HepG2 (cell line): ENCODE results near the gene CERS1. TPM values are rescaled to one million over a fixed set of nuclear protein-coding genes. Genes with fewer than 3 reads are reported as not detected.
A peak's percentile ranks its signal among the peaks of the same experiment; 100 is the strongest.

Source experiments
- ATAC-seq: fragments of 200-7000 bp; cut with Tn5 transposase; 3 replicates; pipeline ENCODE4 v1.9.1; 2020; ENCODE audit warnings: mild to moderate bottlenecking, moderate library complexity
- BruUV-seq: library from RNA; stranded (reverse); fragments of 400-500 nt; replicated peaks from 2 replicates; lab custom pipeline; 2021; lab: Mats Ljungman, UMichigan
- CTCF ChIA-PET: fragments of 300-600 bp; formaldehyde crosslinking; extraction: SDS; loops from one replicate; lab custom pipeline; 2021; ENCODE audit warnings: low total read pairs, inconsistent platforms, low intra/inter-chr PET ratio; lab: Yijun Ruan, JAX
- POLR2A ChIA-PET: fragments of 350-600 bp; sonication (Branson Sonifier 250); formaldehyde crosslinking; loops from one replicate; lab custom pipeline; 2020; ENCODE audit warnings: antibody characterized with exemption, inconsistent platforms; lab: Yijun Ruan, JAX
- DNase-seq: peaks from one replicate; pipeline ENCODE4 v3.0.0-alpha.2; 2015; ENCODE audit warnings: low spot score
- FAIRE-seq: peaks from 3 replicates; lab custom pipeline; 2011; peaks lifted over from hg19 to GRCh38; lab: Jason Lieb, UNC
- H2AFZ ChIP-seq: one replicate; pipeline ENCODE4 v1.6.1; 2011; ENCODE audit warnings: low read length, inconsistent platforms
- H3K27ac ChIP-seq: fragments of 300-600 bp; 3 replicates; pipeline ENCODE4 v1.8.0; 2011; ENCODE audit warnings: mixed run types, mild to moderate bottlenecking, mixed read lengths, low read length, inconsistent platforms; ENCODE audit not compliant: insufficient read depth; ENCODE audit errors: extremely low read length
- H3K27me3 ChIP-seq, 2 experiments: fragments of 200-600 bp in 1 of 2; 2 replicates in 1 of 2; 3 replicates in 1 of 2; pipeline versions ENCODE4 v1.6.0 to v1.8.0; 2011; ENCODE audit warnings: low read length in 2 of 2, mild to moderate bottlenecking in 2 of 2, moderate library complexity in 2 of 2, inconsistent platforms in 1 of 2; ENCODE audit not compliant: insufficient read depth in 2 of 2, control insufficient read depth in 1 of 2
- H3K36me3 ChIP-seq, 2 experiments: fragments of 200-600 bp in 1 of 2; replicated peaks in 1 of 2; 2 replicates in 1 of 2; 3 replicates in 1 of 2; pipeline versions ENCODE4 v1.5.1 to v1.8.0; 2011; ENCODE audit warnings: low read length in 2 of 2, inconsistent platforms in 1 of 2; ENCODE audit not compliant: insufficient read depth in 2 of 2, control insufficient read depth in 1 of 2
- H3K4me1 ChIP-seq: 2 replicates; pipeline ENCODE4 v1.5.1; 2012; ENCODE audit warnings: low read length, inconsistent platforms; ENCODE audit not compliant: insufficient read depth
- H3K4me2 ChIP-seq: 2 replicates; pipeline ENCODE4 v1.6.0; 2011; ENCODE audit warnings: low read depth, low read length, inconsistent platforms
- H3K4me3 ChIP-seq, 3 experiments: fragments of 200-600 bp in 1 of 3; sonication (generic), shearing (Covaris generic) in 1 of 3; replicated peaks in 1 of 3; 2 replicates each; pipeline ENCODE4 v1.5.1; 2011 to 2016; ENCODE audit warnings: low read length in 3 of 3, inconsistent platforms in 2 of 3, low read depth in 2 of 3, mild to moderate bottlenecking in 2 of 3, control low read depth in 1 of 3, mixed read lengths in 1 of 3; ENCODE audit not compliant: insufficient read depth in 1 of 3
- H3K79me2 ChIP-seq: one replicate; pipeline ENCODE4 v1.6.1; 2011; ENCODE audit warnings: low read length, inconsistent platforms; ENCODE audit not compliant: insufficient read depth
- H3K9ac ChIP-seq: 2 replicates; pipeline ENCODE4 v1.6.0; 2011; ENCODE audit warnings: mild to moderate bottlenecking, low read depth, low read length, inconsistent platforms; ENCODE audit not compliant: insufficient read depth
- H3K9me3 ChIP-seq: 2 replicates; pipeline ENCODE4 v1.5.1; 2012; ENCODE audit warnings: mild to moderate bottlenecking, low read length
- H4K20me1 ChIP-seq: 2 replicates; pipeline ENCODE4 v1.6.0; 2011; ENCODE audit warnings: inconsistent platforms, mild to moderate bottlenecking, low read length, moderate library complexity; ENCODE audit not compliant: insufficient read depth
- CCAR2 ChIP-seq: fragments of 200-400 bp; formaldehyde crosslinking; optimal IDR thresholded peaks from 2 replicates; pipeline ENCODE3; 2018; ENCODE audit warnings: low read depth, mild to moderate bottlenecking, low read length, moderate library complexity
- CHD2 ChIP-seq: IDR thresholded peaks from 2 replicates; pipeline ENCODE4 v1.6.1; 2011; ENCODE audit warnings: low read depth, low read length, improper control_type of control experiment
- ELF1 ChIP-seq: sonication (generic); formaldehyde crosslinking; IDR thresholded peaks from 2 replicates; pipeline ENCODE4 v1.4.0; 2020; ENCODE audit warnings: missing genetic modification reagents
- HOXA7 ChIP-seq: sonication (generic); formaldehyde crosslinking; IDR thresholded peaks from 2 replicates; pipeline ENCODE4 v1.8.1; 2022; ENCODE audit warnings: mild to moderate bottlenecking, missing genetic modification reagents, moderate library complexity
- KLF6 ChIP-seq: IDR thresholded peaks from 2 replicates; pipeline ENCODE4 v1.8.0; 2016; ENCODE audit warnings: missing biosample characterization, missing genetic modification reagents
- MZF1 ChIP-seq: sonication (generic); formaldehyde crosslinking; IDR thresholded peaks from 2 replicates; pipeline ENCODE4 v1.8.1; 2023; ENCODE audit warnings: mild to moderate bottlenecking, missing genetic modification reagents, borderline replicate concordance
- NR2C2 ChIP-seq: sonication (generic); formaldehyde crosslinking; IDR thresholded peaks from 2 replicates; pipeline ENCODE4 v1.4.0; 2020; ENCODE audit warnings: missing genetic modification reagents, mild to moderate bottlenecking, moderate library complexity, borderline replicate concordance
- RNF2 ChIP-seq: fragments of 450-650 bp; conservative IDR thresholded peaks from 2 replicates; pipeline ENCODE4 v1.6.1; 2016; ENCODE audit warnings: low read depth
- TBX3 ChIP-seq: fragments of 450-650 bp; IDR thresholded peaks from 2 replicates; pipeline ENCODE4 v1.6.1; 2017; ENCODE audit warnings: antibody characterized with exemption, mild to moderate bottlenecking, inconsistent platforms, borderline replicate concordance
- ZNF350 ChIP-seq: sonication (generic); formaldehyde crosslinking; IDR thresholded peaks from 2 replicates; pipeline ENCODE4 v1.4.0; 2020; ENCODE audit warnings: mild to moderate bottlenecking, low read depth, missing genetic modification reagents, borderline replicate concordance
- ZNF670 ChIP-seq: sonication (generic); formaldehyde crosslinking; IDR thresholded peaks from 2 replicates; pipeline ENCODE4 v1.8.0; 2022; ENCODE audit warnings: mild to moderate bottlenecking, missing genetic modification reagents, borderline replicate concordance
- WGBS: methylation state at CpG from one replicate; pipeline ENCODE4 v1.1.6; 2017; ENCODE audit warnings: low lambda C conversion rate; 5-methylcytosine and 5-hydroxymethylcytosine counted together
- in situ Hi-C: cut with HindIII; loops from 2 replicates; pipeline ENCODE4 v1.10.0; 2017; ENCODE audit warnings: low pct_unique_long_range_greater_than_20kb; ENCODE audit not compliant: extremely low pct_ligation_motif_present
- intact Hi-C: fragments of 100-400 bp; cut with micrococcal nuclease; formaldehyde crosslinking; loops from one replicate; pipeline ENCODE4 v1.10.0; 2022; ENCODE audit not compliant: unreplicated experiment
- polyA plus RNA-seq, 8 experiments: library from polyadenylated mRNA; depleted of rRNA in 3 of 8; stranded (reverse) in 7 of 8; unstranded in 1 of 8; fragments of >200 nt; fragmentation: Illumina TruSeq in 4 of 8; extraction: Trizol in 4 of 8; gene quantifications; 2 replicates each; pipeline versions ENCODE4 v1.2.1 to v1.2.3, GENCODE V29; 2011 to 2016; ENCODE audit warnings: low read depth in 4 of 8, missing spikeins in 1 of 8, mixed read lengths in 1 of 8; ENCODE audit not compliant: insufficient read depth in 1 of 8
- total RNA-seq, 5 experiments: library from RNA; depleted of rRNA; stranded (reverse); fragments of >200 nt; fragmentation: Illumina TruSeq; extraction: Trizol; gene quantifications; 2 replicates each; pipeline ENCODE4 v1.2.3, GENCODE V29; 2016; ENCODE audit warnings: low read depth in 1 of 5
- TF ChIP-seq, protein P1 (sequence below): sonication (generic); IDR thresholded peaks from 2 replicates; pipeline ENCODE4 v1.6.1; 2016; ENCODE audit warnings: low read depth, borderline replicate concordance
- TF ChIP-seq, protein P2 (sequence below): sonication (generic); formaldehyde crosslinking; IDR thresholded peaks from 2 replicates; pipeline ENCODE4 v1.4.0; 2020; ENCODE audit warnings: missing genetic modification reagents

The CERS1 gene
- total and polyA plus RNA-seq, 2 of the 13 experiments (the other 11 are each of a cell fraction or from before 2014, with no cell fraction given), result 4.6 to 9.8 TPM

DNA sequence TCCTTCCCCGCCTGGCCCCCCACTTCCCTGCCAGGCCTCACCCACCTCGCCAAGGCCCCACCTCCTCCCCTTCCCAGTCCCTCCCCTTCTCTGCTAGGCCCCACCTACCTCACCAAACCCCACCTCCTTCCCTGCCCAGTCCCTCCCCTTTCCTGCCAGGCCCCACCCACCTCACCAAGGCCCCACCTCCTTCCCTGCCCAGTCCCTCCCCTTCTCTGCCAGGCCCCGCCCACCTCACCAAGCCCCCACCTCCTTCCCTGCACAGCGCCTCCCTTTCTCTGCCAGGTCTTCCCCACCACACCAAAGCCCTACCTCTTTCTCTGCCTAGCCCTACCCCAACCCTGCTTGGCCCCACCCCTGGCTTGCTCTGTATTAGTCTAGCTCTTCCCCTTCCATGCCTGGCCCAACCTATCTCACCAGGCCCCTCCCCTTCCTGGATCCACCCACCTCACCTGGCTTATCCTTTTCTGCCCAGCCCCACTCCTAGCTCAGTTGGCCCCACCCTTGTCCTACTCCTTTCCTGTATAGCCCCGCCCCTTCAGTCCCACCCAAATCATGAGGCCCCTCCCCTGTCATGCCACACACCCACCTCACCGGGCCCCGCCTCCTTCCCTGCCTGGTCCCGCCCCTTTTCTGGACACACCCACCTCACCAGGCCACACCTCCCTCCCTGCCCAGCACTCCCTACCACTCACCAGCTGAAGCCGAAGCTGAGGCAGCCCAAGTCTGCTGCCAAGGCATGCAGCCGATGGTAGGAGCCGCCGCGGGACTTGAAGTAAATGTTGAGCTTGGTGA, 16.2 kb downstream of the CERS1 start:
- POLR2A ChIA-PET, result interaction anchor here (1.4 kb wide), 1 partner anchor 39 kb away, joined by 3 read pairs; the partner anchor contains the start of gene COPE
- intact Hi-C loops, result no loop called here
- H3K79me2 ChIP-seq, result no peaks in the 10 kb centered on the region
- FAIRE-seq (no peak), DNase-seq (no peak), ATAC-seq (peak; percentile 49)
- H2AFZ ChIP-seq, result no peak overlapping the region
- no peaks in the 10 kb centered on the region for H4K20me1 ChIP-seq
- CTCF ChIA-PET, result no interaction called here
- BruUV-seq, result no TSS peak
- peaks cover 2 to 5% of the 10 kb centered on the region in 2 experiments; a peak in 2 of 5 replicates for H3K36me3 ChIP-seq
- no peak overlapping the region for H3K9ac ChIP-seq
- 65% methylated on average over 9 of the region's 13 CpGs for WGBS
- H3K4me1 ChIP-seq, result peaks cover 3% of the 10 kb centered on the region
- in situ Hi-C loops, result no loop called here
- no peak overlapping the region for H3K4me3 ChIP-seq
- TF ChIP-seq CHD2, result no peak
- TF ChIP-seq HOXA7 (CRISPR knock-in tag), result no peak
- TF ChIP-seq MZF1 (CRISPR knock-in tag), result no peak
- TF ChIP-seq KLF6 (CRISPR knock-in tag), result no peak
- no peak for TF ChIP-seq ZNF350 (CRISPR knock-in tag)
- TF ChIP-seq ELF1, result no peak
- TF ChIP-seq RNF2, result no peak
- TF ChIP-seq, protein P1, sequence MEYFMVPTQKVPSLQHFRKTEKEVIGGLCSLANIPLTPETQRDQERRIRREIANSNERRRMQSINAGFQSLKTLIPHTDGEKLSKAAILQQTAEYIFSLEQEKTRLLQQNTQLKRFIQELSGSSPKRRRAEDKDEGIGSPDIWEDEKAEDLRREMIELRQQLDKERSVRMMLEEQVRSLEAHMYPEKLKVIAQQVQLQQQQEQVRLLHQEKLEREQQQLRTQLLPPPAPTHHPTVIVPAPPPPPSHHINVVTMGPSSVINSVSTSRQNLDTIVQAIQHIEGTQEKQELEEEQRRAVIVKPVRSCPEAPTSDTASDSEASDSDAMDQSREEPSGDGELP, result no peak
- no peak for TF ChIP-seq NR2C2 (CRISPR knock-in tag)
- TF ChIP-seq, protein P2, sequence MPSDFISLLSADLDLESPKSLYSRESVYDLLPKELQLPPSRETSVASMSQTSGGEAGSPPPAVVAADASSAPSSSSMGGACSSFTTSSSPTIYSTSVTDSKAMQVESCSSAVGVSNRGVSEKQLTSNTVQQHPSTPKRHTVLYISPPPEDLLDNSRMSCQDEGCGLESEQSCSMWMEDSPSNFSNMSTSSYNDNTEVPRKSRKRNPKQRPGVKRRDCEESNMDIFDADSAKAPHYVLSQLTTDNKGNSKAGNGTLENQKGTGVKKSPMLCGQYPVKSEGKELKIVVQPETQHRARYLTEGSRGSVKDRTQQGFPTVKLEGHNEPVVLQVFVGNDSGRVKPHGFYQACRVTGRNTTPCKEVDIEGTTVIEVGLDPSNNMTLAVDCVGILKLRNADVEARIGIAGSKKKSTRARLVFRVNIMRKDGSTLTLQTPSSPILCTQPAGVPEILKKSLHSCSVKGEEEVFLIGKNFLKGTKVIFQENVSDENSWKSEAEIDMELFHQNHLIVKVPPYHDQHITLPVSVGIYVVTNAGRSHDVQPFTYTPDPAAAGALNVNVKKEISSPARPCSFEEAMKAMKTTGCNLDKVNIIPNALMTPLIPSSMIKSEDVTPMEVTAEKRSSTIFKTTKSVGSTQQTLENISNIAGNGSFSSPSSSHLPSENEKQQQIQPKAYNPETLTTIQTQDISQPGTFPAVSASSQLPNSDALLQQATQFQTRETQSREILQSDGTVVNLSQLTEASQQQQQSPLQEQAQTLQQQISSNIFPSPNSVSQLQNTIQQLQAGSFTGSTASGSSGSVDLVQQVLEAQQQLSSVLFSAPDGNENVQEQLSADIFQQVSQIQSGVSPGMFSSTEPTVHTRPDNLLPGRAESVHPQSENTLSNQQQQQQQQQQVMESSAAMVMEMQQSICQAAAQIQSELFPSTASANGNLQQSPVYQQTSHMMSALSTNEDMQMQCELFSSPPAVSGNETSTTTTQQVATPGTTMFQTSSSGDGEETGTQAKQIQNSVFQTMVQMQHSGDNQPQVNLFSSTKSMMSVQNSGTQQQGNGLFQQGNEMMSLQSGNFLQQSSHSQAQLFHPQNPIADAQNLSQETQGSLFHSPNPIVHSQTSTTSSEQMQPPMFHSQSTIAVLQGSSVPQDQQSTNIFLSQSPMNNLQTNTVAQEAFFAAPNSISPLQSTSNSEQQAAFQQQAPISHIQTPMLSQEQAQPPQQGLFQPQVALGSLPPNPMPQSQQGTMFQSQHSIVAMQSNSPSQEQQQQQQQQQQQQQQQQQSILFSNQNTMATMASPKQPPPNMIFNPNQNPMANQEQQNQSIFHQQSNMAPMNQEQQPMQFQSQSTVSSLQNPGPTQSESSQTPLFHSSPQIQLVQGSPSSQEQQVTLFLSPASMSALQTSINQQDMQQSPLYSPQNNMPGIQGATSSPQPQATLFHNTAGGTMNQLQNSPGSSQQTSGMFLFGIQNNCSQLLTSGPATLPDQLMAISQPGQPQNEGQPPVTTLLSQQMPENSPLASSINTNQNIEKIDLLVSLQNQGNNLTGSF (CRISPR knock-in tag), result no peak
- TF ChIP-seq ZNF670 (CRISPR knock-in tag), result no peak
- no peak for TF ChIP-seq CCAR2
- no peak for TF ChIP-seq TBX3
- no peaks in the 10 kb centered on the region for H3K27me3 ChIP-seq
- no peaks in the 10 kb centered on the region for H3K9me3 ChIP-seq
- H3K4me2 ChIP-seq, result no peak overlapping the region
- no peak overlapping the region for H3K27ac ChIP-seq
